ENCODE results near the gene COBL.

The COBL gene

GRCh38 chr7:51222916-51223315, 93.7 kb downstream of the COBL start:
- Histone ChIP-seq H3K9me3 (no peaks in the 10 kb centered on the region), H3K36me3 (no peaks in the 10 kb centered on the region), H3K4me1 (ENCODE audit: control insufficient read depth in 1 of 2, insufficient read depth in 1 of 2, low read depth in 1 of 2, low read length in 1 of 2) (no peaks in the 10 kb centered on the region), H3K27ac (no peak overlapping the region), H3K4me3 (ENCODE audit: low read depth in 1 of 2, low read length in 1 of 2) (no peak overlapping the region), H3K27me3 (no peaks in the 10 kb centered on the region)
- TF ChIP-seq CTCF (IDR thresholded peaks at IDR 0.05) = no peak

GRCh38 chr7:51220226-51220625, 96.4 kb downstream of the COBL start:
- Histone ChIP-seq H3K4me3 (ENCODE audit: low read depth in 1 of 2, low read length in 1 of 2) (no peak overlapping the region), H3K27ac (no peak overlapping the region), H3K27me3 (no peaks in the 10 kb centered on the region), H3K36me3 (no peaks in the 10 kb centered on the region), H3K9me3 (no peaks in the 10 kb centered on the region), H3K4me1 (ENCODE audit: control insufficient read depth in 1 of 2, insufficient read depth in 1 of 2, low read depth in 1 of 2, low read length in 1 of 2) (no peaks in the 10 kb centered on the region)
- TF ChIP-seq CTCF (IDR thresholded peaks at IDR 0.05) = no peak

- no peaks in the 10 kb centered on the region for H3K36me3 ChIP-seq
- H3K9me3 ChIP-seq = no peaks in the 10 kb centered on the region
- H3K27me3 ChIP-seq = no peaks in the 10 kb centered on the region
- H3K4me1 ChIP-seq (ENCODE audit: control insufficient read depth in 1 of 2, insufficient read depth in 1 of 2, low read depth in 1 of 2, low read length in 1 of 2) = no peaks in the 10 kb centered on the region
- no peak overlapping the region for H3K27ac ChIP-seq
- no peak overlapping the region for H3K4me3 ChIP-seq (ENCODE audit: low read depth in 1 of 2, low read length in 1 of 2)
- TF ChIP-seq CTCF (IDR thresholded peaks at IDR 0.05) = no peak
These were observed 97.2 kb downstream of the COBL start for GRCh38 chr7:51219261-51219988.

GRCh38 chr7:51217804-51218203, 98.8 kb downstream of the COBL start:
- no peaks in the 10 kb centered on the region for H3K27me3 ChIP-seq
- H3K27ac ChIP-seq = no peak overlapping the region
- H3K36me3 ChIP-seq = no peaks in the 10 kb centered on the region
- no peaks in the 10 kb centered on the region for H3K9me3 ChIP-seq
- no peak overlapping the region for H3K4me3 ChIP-seq (ENCODE audit: low read depth in 1 of 2, low read length in 1 of 2)
- H3K4me1 ChIP-seq (ENCODE audit: control insufficient read depth in 1 of 2, insufficient read depth in 1 of 2, low read depth in 1 of 2, low read length in 1 of 2) = no peaks in the 10 kb centered on the region
- TF ChIP-seq CTCF (IDR thresholded peaks at IDR 0.05) = no peak

- Histone ChIP-seq H3K4me3 (ENCODE audit: low read depth in 1 of 2, low read length in 1 of 2) (no peak overlapping the region), H3K27ac (no peak overlapping the region)
- TF ChIP-seq CTCF (IDR thresholded peaks at IDR 0.05) = no peak
These were observed 102.5 kb downstream of the COBL start for GRCh38 chr7:51214098-51214497.

More at GRCh38 chr7:51214098-51214497, 102.5 kb downstream of the COBL start:
- no peaks in the 10 kb centered on the region for H3K36me3 ChIP-seq
- H3K27me3 ChIP-seq = no peaks in the 10 kb centered on the region
- no peaks in the 10 kb centered on the region for H3K4me1 ChIP-seq (ENCODE audit: control insufficient read depth in 1 of 2, insufficient read depth in 1 of 2, low read depth in 1 of 2, low read length in 1 of 2)
- H3K9me3 ChIP-seq = no peaks in the 10 kb centered on the region
